Stimulated activated naive CD8-positive, alpha-beta T cell treated with anti-CD3 and anti-CD28 coated beads, Interleukin-15, Interleukin-2, amounts not matched to agents 100 U/mL and 50 U/mL, for 24 hours (primary cell): ENCODE data around the gene P3H4.

ENCODE experiments used
- ATAC-seq: fragments of 150-1000 bp; cut with Tn5 transposase; one replicate; pipeline ENCODE4 v1.10.0; 2021
- DNase-seq: peaks from one replicate; pipeline ENCODE4 v3.0.0; 2021

The P3H4 gene

DNA sequence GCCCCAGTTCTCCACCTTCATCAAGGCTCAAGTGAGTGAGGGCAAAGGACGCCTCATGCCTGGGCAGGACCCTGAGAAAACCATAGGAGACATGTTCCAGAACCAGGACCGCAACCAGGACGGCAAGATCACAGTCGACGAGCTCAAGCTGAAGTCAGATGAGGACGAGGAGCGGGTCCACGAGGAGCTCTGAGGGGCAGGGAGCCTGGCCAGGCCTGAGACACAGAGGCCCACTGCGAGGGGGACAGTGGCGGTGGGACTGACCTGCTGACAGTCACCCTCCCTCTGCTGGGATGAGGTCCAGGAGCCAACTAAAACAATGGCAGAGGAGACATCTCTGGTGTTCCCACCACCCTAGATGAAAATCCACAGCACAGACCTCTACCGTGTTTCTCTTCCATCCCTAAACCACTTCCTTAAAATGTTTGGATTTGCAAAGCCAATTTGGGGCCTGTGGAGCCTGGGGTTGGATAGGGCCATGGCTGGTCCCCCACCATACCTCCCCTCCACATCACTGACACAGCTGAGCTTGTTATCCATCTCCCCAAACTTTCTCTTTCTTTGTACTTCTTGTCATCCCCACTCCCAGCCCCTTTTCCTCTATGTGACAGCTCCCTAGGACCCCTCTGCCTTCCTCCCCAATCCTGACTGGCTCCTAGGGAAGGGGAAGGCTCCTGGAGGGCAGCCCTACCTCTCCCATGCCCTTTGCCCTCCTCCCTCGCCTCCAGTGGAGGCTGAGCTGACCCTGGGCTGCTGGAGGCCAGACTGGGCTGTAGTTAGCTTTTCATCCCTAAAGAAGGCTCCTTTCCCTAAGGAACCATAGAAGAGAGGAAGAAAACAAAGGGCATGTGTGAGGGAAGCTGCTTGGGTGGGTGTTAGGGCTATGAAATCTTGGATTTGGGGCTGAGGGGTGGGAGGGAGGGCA is 10.7 kb upstream of the P3H4 start:
- ATAC-seq (no peak), DNase-seq (no peak)

DNA sequence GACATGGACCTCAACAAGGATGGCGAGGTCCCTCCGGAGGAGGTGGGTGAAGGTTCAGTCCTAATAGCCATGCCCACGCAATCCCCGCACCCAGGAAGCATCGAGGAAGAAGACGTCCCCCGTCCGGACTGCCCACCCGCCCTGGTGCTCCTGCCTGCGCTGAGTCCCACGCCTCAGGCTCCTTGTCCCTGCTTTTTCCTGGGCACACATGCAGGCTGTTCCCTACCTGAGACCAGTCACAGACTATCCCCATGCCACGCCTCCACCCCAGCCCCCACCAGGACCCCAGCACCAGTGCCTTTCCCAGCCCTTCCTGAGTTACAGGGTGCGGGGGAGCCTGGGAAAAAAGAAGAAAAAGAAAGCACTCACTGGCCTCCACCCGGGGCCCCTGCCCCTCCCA is 10.0 kb upstream of the P3H4 start:
- DNase-seq (no peak), ATAC-seq (no peak)

DNA sequence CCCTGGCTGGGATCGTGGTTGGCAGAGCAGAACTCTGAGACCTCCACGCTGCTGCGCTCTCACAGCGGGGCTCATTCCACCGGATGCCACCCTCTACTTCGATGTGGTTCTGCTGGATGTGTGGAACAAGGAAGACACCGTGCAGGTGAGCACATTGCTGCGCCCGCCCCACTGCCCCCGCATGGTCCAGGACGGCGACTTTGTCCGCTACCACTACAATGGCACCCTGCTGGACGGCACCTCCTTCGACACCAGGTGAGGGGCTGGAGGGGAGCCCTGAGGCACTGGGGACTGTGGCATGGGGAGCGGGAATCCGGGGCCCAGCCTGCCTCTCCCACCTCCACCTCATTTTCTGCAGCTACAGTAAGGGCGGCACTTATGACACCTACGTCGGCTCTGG is 6.3 kb upstream of the P3H4 start:
- no peak for DNase-seq
- ATAC-seq: no peak

DNA sequence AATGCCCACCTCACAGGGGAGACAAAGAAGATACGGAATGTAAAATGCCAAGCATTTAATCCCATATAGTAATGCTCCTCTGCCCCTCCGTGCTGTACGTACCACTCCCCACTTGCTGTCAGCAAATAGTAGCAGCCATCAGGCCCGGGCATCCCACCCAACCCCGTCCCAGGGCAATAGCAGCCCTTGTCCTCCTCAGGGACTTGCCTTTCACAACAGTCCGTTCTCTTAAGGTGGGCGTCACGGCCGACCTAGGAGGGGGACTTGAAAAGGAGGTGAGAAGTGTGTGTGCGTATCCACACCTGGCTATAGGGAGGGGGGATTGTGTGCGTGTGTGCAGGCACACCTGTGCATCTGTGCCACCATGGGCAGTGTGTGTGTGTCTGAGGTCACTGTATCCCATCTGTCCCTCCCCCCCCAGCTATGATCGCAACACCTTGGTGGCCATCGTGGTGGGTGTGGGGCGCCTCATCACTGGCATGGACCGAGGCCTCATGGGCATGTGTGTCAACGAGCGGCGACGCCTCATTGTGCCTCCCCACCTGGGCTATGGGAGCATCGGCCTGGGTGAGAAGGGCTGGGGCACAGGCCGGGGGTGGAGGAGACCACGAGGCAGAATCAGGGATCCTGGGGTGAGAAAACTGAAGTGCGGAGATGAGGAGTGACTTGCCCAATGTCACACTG is 5.0 kb upstream of the P3H4 start:
- no peak for ATAC-seq
- no peak for DNase-seq

DNA sequence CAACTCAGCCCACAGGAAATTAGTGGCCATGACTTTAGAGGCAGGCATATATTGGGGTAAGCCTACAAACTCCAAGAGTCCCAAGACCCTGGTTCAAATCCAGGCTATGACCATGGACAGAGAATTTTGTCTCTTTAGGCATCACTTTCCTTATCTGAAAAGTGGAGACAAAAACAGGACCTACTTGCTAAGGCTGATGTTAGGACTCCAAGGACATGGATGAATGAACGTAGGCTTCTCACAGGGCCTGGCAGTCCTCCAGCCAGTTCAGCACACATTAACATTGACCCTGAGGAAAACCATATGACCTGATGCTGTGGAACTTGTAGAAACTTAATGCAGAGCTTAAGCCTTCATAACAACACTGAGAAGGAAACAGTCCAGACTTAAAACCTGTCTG is 2.4 kb upstream of the P3H4 start:
- no peak for ATAC-seq
- DNase-seq: no peak

DNA sequence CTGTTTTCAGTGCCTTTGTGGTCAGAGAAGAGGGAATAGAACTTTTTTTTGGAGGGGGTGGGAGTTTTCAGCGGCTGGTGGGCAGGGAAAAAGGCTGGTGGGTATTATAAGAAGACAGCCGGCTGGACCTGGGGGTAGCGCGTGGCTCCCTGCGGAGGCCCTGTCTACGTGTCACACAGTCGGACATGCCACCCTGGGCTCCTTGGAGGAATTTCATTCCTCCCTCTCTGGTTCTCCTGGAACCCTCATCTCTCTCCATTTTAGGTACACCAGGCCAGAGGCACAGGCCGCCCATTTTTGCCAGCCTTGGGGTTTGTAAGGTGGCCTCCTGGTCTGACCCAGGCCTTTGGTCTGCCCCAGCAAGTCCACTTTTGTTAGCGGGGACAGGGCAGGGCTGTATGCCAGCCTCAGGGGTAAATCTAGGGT is 2.0 kb upstream of the P3H4 start:
- ATAC-seq: no peak
- DNase-seq: no peak

DNA sequence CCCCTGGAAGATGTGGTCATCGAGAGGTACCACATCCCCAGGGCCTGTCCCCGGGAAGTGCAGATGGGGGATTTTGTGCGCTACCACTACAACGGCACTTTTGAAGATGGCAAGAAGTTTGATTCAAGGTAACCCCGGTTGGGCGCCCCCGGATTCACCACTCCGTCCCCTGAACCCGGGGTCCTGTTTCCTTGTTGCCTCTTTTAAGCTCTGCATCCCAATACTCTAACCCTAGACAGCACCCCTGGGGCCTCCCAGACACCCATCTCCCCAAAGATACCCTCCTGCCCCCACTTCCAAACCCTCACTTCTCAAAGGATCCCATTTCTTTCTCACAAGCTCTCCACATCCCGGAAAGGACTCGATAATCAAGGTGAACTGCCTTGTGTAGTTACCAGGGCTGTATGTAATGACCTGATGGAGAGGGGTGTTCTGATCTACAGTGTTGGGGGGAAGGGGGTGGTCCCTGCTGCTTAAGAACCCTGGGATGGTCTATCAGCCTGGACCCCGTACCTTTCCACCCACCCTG is 1.5 kb upstream of the P3H4 start:
- DNase-seq (no peak), ATAC-seq (no peak)

DNA sequence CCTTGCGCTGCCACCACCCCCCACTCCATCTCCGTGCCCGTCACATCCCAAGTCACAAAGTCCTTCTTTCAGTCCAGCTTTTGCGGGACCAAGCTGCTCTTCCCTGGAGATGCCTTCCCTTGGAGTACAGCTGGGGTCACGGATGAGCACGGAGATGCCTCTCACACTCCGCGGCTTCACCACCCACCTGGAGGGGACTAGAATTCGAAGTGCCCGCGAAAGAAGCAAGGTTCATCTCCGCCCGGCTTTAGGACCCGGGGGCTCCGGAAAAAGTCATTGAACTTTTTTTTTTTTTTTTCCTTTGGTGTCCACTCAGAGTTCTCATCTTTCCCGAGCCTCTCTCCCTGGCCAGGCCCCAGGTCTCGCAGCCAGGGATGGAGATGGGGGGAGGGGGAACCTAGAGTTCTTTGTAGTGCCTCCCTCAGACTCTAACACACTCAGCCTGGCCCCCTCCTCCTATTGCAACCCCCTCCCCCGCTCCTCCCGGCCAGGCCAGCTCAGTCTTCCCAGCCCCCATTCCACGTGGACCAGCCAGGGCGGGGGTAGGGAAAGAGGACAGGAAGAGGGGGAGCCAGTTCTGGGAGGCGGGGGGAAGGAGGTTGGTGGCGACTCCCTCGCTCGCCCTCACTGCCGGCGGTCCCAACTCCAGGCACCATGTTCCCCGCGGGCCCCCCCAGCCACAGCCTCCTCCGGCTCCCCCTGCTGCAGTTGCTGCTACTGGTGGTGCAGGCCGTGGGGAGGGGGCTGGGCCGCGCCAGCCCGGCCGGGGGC is 817 bp upstream of the P3H4 start, which contains the start of gene FKBP10:
TSS of gene FKBP10 (plus strand) at position 624 of the 771 bp plus-strand sequence. CDS start at position 655, 31 bp downstream.
- DNase-seq: peak; percentile 38
- no peak for ATAC-seq

DNA sequence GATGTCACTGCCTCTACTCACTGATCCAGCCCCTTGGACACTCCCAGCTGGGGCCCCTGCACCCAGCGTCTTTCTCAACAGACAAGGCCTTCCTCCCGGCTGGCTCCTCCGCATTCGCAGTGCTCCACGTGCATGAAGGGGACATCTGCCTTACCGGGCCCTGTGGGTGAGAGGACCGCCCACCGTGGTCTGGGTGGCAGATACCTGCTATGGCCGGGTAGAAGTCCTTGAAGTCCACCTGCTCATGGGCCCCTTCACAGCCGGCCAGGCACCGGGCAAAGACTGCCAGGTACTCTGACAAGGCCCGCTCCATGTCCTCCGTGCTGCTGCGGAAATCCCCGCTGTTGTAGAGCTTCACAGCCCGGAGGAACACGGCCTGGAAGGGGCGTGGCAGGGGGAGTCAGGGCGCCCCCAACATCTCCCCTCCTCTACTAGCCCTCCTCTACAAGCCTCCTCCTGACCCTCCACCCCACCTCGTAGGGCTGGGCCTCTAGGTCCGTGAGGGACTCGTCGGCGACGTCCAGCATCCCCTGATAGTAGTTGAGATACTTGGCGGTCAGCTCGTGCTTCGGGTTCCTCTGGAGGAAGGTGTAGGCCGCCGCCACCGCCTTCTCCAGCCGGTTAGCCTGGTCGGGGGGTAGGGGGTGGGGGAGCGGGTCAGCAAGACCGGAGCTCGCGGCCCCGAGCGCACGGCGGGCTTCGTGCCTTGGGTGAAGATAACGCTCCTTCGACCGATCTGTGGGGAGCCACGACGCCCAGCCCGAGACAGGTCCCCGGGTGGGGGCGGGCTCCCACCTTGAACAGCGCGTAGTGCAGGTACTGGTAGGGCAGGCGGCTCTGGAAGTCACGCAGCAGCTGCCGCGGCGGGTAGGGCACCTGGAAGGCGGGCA is 845 bp downstream of the P3H4 start:
- ATAC-seq (peak; percentile 7), DNase-seq (no peak)

DNA sequence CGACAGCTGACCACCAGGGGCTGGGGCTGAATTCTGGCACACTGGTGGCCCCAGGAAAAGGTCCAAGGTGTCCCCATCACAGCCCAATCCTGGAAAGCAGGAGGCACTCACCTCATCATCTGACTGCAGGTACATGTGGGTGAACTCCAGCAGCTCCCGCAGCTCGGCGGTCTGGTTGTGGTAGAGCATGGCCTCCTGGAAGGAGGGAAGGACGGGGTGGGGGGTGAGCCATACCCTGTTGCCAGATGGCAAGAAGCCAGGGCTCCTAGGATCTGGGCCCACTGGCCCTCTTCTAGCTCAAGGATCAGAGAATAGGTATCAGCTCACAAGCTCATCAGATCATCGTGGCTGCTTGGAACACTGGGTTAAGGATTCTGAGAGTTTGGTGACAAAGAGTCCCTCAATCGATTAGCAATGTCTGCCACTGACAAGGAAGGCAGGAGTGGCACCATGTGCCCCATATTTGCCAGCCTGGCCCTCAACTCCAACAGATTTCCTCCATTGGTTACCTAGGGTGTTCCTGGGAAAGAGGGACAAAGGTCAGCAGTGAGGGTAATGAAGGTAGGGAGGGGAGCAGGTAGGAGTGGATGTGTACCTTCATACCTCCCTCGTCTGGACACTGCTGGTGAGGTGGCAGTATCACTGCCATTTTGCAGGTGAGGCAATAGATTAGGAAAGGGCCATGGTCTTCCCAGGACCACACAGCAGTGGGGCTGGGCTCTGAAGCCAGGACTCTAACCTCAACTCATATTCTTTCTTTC is 4.9 kb downstream of the P3H4 start:
- ATAC-seq (no peak), DNase-seq (no peak)

DNA sequence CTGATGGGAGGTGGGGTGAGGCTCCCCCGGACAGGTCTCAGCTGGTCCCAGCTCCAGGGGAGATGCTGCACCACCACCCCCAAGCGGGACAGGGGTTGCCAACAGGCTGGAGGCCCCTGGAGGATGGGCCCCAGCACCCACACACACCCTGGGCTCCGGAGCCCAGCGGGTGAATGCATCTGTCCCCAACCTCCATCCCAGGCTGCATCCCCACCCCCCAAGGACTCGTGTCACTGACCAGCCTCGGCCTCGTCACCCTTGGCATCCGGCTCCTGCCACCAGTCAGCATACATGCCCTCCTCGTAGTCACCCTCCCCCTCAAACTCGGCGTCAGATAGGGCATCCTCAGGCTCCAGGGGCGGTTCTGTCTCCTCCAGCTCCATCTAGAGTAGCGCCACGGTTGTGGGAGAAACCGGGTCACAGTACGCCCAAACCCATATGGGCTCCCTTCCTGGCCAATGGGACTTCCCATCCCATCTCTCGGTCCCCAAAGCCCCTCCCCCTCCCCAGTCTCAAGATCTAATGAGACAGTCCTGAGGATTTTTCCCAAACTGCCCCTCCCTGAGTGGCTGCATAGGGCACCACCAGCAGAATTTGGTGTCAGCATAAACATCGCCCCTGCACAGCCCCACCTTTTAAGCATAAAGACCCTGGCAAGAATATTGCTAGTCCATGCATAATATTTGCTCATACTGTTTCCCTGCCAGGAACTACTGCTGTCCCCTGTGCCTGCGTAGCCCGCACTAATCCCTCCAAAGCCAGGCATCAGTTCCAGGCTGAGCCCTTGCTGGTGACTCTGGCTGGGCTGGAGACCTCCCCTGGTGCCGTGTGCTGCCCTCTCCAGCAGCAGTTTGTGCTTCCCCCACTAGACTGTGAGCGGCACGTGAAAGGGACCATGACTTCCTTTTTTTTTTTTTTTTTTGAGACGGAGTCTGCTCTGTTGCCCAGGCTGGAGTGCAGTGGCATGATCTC is 8.4 kb downstream of the P3H4 start:
- no peak for DNase-seq
- ATAC-seq: no peak

DNA sequence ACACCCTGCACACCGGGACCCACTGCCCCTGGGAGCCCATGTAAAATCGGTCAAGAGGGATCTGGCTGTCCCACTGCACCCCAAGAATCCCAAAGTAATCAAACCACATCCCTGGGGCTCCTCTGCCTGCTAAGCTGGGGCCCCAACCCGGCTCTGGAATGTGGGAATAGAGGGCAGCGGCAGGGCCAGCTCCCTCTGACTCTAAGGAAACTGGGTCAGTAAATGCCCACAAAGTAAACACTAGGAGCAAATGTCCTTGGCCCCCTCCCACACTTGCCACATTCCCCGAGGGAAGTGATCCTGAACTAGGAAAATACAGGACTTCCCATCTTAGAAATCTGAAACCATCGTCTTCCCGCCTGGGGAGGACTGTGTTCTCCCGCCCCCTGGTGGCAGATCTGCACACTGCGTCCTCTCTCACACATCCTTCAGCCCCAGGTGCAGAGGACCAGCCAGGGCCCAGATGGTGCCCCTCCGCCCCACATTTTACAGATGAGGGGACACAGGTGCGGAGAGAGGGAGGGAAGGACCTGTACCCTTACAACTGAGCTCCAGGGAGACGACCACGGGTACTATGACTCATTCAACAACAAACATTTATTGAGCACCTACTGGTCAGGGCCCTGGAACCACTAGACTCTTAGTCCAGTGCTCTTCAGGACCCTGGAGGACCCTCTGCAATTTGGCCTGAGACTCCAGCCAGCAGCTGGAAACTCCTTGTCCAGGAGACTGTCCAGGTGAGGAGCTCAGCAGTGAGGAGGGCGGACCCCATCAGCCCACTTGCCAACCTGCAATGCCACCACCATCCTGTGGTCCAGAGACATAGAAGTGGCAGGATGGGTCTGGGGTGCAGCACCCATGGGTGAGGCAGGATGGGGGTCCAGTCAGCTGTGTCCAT is 10.1 kb downstream of the P3H4 start:
- peak; percentile 84 for DNase-seq

DNA sequence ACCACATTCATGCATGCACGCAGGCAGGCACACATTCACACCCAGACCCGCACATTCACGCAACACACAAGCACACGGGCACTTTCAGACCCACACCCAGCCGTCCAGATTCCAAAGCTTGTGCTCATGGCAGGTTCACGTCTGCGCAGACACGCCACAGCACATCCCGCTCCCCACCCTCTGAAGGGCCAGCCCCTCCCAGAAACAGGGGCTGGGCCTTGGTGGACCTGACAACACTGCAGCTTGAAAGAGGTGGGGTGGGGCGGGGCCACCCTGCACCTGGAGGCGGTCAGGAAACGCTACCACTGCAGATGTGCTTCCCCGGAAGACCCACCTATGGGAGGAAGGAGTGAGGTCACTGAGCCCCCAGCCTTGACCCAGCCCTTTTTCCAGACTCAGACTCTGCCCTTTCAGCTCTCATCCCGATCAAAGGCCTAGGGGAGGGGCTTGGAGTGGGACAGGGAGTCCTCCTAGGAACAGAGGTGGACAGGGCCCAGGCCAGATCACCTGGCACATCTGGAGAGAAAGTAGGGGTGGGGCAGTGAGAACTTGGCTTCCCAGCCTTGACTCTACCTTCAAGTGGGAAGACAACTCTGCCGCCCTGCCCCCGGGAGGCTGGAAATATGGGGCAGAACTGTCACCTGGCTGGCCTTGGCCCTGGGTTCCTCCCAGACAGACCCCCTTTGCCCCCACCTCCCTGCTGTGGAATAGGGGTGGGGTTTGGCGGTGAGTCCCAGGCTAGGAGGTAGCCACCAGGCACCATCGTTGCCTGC is 11.0 kb downstream of the P3H4 start:
- no peak for ATAC-seq
- no peak for DNase-seq

More for the DNA sequence above, 10.1 kb downstream of the P3H4 start:
- peak; percentile 78 for ATAC-seq

DNA sequence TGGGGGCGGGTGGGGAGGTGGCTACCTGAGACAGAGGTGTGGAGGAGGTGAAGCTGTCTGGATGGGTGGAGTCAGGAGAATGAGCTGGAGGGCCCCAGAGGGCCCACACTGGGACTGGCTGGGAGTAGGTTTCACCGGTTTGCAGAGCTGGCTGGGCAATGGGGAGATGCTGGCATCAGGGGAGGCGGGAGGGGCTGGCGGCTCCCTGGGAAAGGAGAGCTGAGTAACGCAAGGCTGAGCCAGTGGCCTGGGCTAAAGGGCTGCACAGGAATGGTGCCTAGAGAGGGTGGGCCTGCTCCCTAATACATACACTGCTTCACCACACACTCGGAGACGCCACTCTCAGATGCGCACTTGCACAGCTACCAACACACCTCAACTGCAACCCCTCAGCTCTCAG is 12.4 kb downstream of the P3H4 start:
- no peak for DNase-seq
- ATAC-seq: no peak

DNA sequence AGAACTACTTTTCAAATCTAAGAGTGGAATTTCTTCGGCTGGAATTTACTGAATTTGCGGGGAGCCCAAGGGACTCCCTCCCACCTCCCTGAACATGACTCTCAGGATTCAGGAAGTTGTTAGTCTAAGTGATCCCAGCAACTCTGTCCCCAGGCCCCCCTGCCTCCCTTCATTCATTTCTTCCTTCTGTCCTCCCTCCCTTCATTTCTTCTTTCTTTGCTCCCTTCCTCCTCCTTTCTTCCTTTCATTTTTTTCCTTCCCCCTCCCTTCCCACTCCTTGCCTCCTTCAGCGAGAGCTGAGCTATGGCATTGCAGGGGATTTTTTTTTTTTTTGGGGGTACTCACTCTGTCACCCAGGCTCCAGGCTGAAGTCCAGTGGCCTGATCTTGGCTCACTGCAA is 14.4 kb downstream of the P3H4 start:
- ATAC-seq (no peak), DNase-seq (no peak)

DNA sequence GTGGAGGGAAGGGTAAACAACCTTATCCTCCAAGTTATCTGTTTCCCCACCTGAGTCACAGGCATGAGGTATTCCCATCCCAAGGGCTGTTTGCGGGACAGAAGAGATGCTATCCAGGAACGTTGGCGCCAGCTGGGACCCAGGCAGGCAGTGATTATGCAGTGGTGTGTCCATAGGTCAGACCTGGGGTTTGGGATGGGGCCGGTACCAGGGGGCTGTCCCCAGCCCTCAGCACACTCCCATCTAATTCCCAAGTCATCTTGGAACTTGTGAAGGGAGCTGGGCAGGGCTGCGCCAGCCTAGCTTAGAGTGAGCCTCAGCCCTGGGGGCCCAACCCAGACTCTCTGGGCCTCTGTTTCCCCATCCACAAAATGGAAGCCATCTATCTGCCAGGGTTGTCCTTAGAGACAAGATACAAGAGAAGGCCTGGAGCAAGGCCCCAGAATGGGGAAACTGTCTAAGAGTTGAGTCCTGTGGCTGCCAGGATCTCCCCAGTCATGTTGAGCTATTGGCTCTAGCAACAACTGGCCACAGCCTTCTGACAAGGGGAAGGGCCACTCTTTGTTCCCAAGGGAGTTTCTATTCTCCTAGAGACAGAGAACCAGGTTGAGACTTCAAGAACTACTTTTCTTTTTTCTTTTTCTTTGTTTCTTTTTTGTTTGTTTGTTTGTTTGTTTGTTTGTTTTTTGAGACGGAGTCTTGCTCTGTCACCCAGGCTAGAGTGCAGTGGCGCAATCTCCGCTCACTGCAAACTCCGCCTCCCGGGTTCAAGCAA is 15.4 kb downstream of the P3H4 start:
- ATAC-seq (no peak), DNase-seq (no peak)

DNA sequence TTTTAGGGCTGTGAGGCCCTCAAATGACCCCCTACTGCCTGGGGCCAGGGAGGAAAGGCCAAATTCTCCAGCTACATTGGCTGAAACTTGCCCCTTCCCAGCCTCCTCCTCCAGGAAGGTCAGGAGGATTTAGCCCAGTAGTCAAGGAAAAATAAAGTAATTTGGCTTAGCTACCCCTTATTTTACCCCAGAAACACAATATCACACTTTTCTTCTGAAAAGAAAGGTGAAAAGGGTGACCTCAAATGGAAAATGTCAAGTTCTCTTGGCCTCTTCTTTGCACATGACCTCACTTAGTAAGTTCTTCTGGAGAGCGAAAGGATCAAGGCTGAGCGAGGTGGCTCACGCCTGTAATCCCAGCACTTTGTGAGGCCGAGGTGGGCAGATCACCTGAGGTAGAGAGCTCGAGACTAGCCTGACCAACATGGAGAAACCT is 17.2 kb downstream of the P3H4 start:
- DNase-seq (no peak), ATAC-seq (no peak)
